Caco-2 (cell line): ENCODE results near the gene ZFPL1. TPM values are rescaled to one million over a fixed set of nuclear protein-coding genes. Genes with fewer than 3 reads are reported as not detected.

Experiments used
- BruUV-seq: library from RNA; stranded (reverse); fragments of 400-500 nt; replicated peaks from 2 replicates; lab custom pipeline; 2021; lab: Mats Ljungman, UMichigan
- CTCF ChIA-PET: fragments of 300-600 bp; sonication (Branson Sonifier 250); formaldehyde crosslinking; loops from one replicate; lab custom pipeline; 2022; ENCODE audit warnings: antibody characterized with exemption; lab: Charles Lee
- POLR2A ChIA-PET: fragments of 300-600 bp; sonication (Branson Sonifier 250); formaldehyde crosslinking; loops from one replicate; lab custom pipeline; 2022; ENCODE audit warnings: antibody characterized with exemption; lab: Charles Lee
- DNase-seq, 2 experiments: peaks; one replicate each; pipeline versions ENCODE4 v3.0.0 to v3.0.0-alpha.2; 2020 to 2022
- H3K27me3 ChIP-seq: replicated peaks from 2 replicates; pipeline ENCODE4 v1.6.0; 2011; ENCODE audit warnings: low read length; ENCODE audit not compliant: control insufficient read depth, insufficient read depth
- H3K36me3 ChIP-seq: 2 replicates; pipeline ENCODE4 v1.5.1; 2011; ENCODE audit warnings: low read length; ENCODE audit not compliant: control insufficient read depth, insufficient read depth
- H3K4me1 ChIP-seq: fragments of 250-450 bp; sonication (Bioruptor Pico); 2 replicates; pipeline ENCODE4 v1.5.1; 2020; ENCODE audit warnings: mild to moderate bottlenecking
- H3K4me3 ChIP-seq: 2 replicates; pipeline ENCODE4 v1.5.1; 2011; ENCODE audit warnings: low read depth, mild to moderate bottlenecking, control low read depth, low read length
- H3K9me3 ChIP-seq: fragments of 250-450 bp; sonication (Bioruptor Pico); 2 replicates; pipeline ENCODE4 v1.5.1; 2020; ENCODE audit warnings: mild to moderate bottlenecking, moderate library complexity
- H3K27ac Mint-ChIP-seq: one replicate; pipeline ENCODE4 v1.8.0; 2022; ENCODE audit warnings: mixed read lengths; ENCODE audit not compliant: unreplicated experiment
- H3K27me3 Mint-ChIP-seq: one replicate; pipeline ENCODE4 v1.8.0; 2022; ENCODE audit warnings: mixed read lengths; ENCODE audit not compliant: insufficient read depth, unreplicated experiment
- H3K36me3 Mint-ChIP-seq: one replicate; pipeline ENCODE4 v1.8.0; 2022; ENCODE audit warnings: mild to moderate bottlenecking, mixed read lengths; ENCODE audit not compliant: insufficient read depth, unreplicated experiment
- H3K4me1 Mint-ChIP-seq: one replicate; pipeline ENCODE4 v1.8.0; 2022; ENCODE audit warnings: low read depth, mixed read lengths; ENCODE audit not compliant: unreplicated experiment
- H3K4me3 Mint-ChIP-seq: one replicate; pipeline ENCODE4 v1.8.0; 2022; ENCODE audit warnings: mild to moderate bottlenecking, moderate library complexity, mixed read lengths; ENCODE audit not compliant: unreplicated experiment
- H3K9me3 Mint-ChIP-seq: one replicate; pipeline ENCODE4 v1.8.0; 2022; ENCODE audit warnings: mixed read lengths; ENCODE audit not compliant: unreplicated experiment
- CTCF ChIP-seq, 2 experiments: fragments of 200-600 bp in 1 of 2; IDR thresholded peaks; 1 replicate in 1 of 2; 2 replicates in 1 of 2; pipeline versions ENCODE4 v1.5.1 to v1.8.0; 2011 to 2022; ENCODE audit warnings: antibody characterized with exemption in 1 of 2, control low read depth in 1 of 2, inconsistent platforms in 1 of 2, low read depth in 1 of 2, low read length in 1 of 2, mild to moderate bottlenecking in 1 of 2, moderate library complexity in 1 of 2; ENCODE audit not compliant: insufficient read depth in 1 of 2, severe bottlenecking in 1 of 2, unreplicated experiment in 1 of 2
- intact Hi-C: fragments of 100-400 bp; cut with micrococcal nuclease; formaldehyde crosslinking; loops from one replicate; pipeline ENCODE4 v1.10.0; 2022; ENCODE audit not compliant: unreplicated experiment
- total RNA-seq: library from RNA; stranded (reverse); gene quantifications from 2 replicates; pipeline ENCODE4 v1.2.3, GENCODE V29; 2022

The ZFPL1 gene
- total RNA-seq, 1 experiment from 2014 or later: 46.0 TPM

- H3K27me3 Mint-ChIP-seq: no peaks in the 10 kb centered on the region
- intact Hi-C loops: loop anchor here (1.0 to 10.0 kb wide), 4 partner anchors 20 to 342 kb away; partner anchors contain the start of genes ARL2, SF1 and VPS51
- no TSS peak for BruUV-seq
- peak overlapping the region; percentile 83 for H3K4me3 Mint-ChIP-seq
- H3K27ac Mint-ChIP-seq: peak overlapping the region; percentile 92
- CTCF ChIA-PET: interaction anchor here (0.6 to 2.2 kb wide), 6 partner anchors 17 to 1754 kb away, joined by 3 to 9 read pairs (median 4); partner anchors contain the start of genes CAPN1 and SF1
- no peaks in the 10 kb centered on the region for H3K27me3 ChIP-seq
- TF ChIP-seq CTCF (IDR thresholded peaks at IDR 0.05; ENCODE audit: insufficient read depth in 1 of 2, low read depth in 1 of 2, low read length in 1 of 2, severe bottlenecking in 1 of 2, unreplicated experiment in 1 of 2): peak in 1 of 2 experiments; percentile 2
- H3K9me3 ChIP-seq: no peaks in the 10 kb centered on the region
- H3K4me3 ChIP-seq: peak overlapping the region; percentile 87
- DNase-seq: peak; percentile 49 to 53
- peaks cover 10% of the 10 kb centered on the region for H3K36me3 ChIP-seq
- POLR2A ChIA-PET: interaction anchor here (0.6 to 1.4 kb wide), 7 partner anchors 15 to 613 kb away, joined by 3 to 9 read pairs (median 3); partner anchors contain the start of gene CAPN1
- H3K4me1 ChIP-seq: peaks cover 25% of the 10 kb centered on the region
- H3K36me3 Mint-ChIP-seq: peaks cover 96% of the 10 kb centered on the region
- no peaks in the 10 kb centered on the region for H3K9me3 Mint-ChIP-seq
- H3K4me1 Mint-ChIP-seq: peaks cover 13% of the 10 kb centered on the region
These were observed 32.6 kb downstream of the ZFPL1 start for GRCh38 chr11:65116370-65117205.

- BruUV-seq: no TSS peak
- H3K36me3 Mint-ChIP-seq: peaks cover 96% of the 10 kb centered on the region
These were observed 33.4 kb downstream of the ZFPL1 start, which contains the start of gene ZNHIT2 for GRCh38 chr11:65117206-65118096. Gene ZNHIT2 (minus strand): TSS chr11:65117701. CDS start chr11:65117653, 48 bp downstream.

More at GRCh38 chr11:65117206-65118096, 33.4 kb downstream of the ZFPL1 start, which contains the start of gene ZNHIT2:
- Histone ChIP-seq H3K4me3 (peak within 1 kb of the TSS; percentile 87), H3K27me3 (no peaks in the 10 kb centered on the region), H3K4me1 (peaks cover 25% of the 10 kb centered on the region), H3K9me3 (no peaks in the 10 kb centered on the region), H3K36me3 (peaks cover 10% of the 10 kb centered on the region)
- no peaks in the 10 kb centered on the region for H3K9me3 Mint-ChIP-seq
- peak; percentile 93 to 94 for TF ChIP-seq CTCF (IDR thresholded peaks at IDR 0.05; ENCODE audit: insufficient read depth in 1 of 2, low read depth in 1 of 2, low read length in 1 of 2, severe bottlenecking in 1 of 2, unreplicated experiment in 1 of 2)
- H3K27ac Mint-ChIP-seq: peak within 1 kb of the TSS; percentile 92
- intact Hi-C loops: loop anchor here (1.0 to 10.0 kb wide), 5 partner anchors 21 to 343 kb away; partner anchors contain the start of genes ARL2, SF1 and VPS51
- DNase-seq: peak; percentile 99
- POLR2A ChIA-PET: interaction anchor here (0.6 to 1.4 kb wide), 6 partner anchors 16 to 612 kb away, joined by 3 to 9 read pairs (median 4); partner anchors contain the start of gene CAPN1
- CTCF ChIA-PET: interaction anchor here (0.6 to 2.2 kb wide), 13 partner anchors 18 to 1753 kb away, joined by 3 to 9 read pairs (median 4); partner anchors contain the start of genes BATF2, CAPN1, SAC3D1 and SF1
- H3K27me3 Mint-ChIP-seq: no peaks in the 10 kb centered on the region
- H3K4me3 Mint-ChIP-seq: peak within 1 kb of the TSS; percentile 83
- peaks cover 13% of the 10 kb centered on the region for H3K4me1 Mint-ChIP-seq
